Measurements from ENCODE around the gene CDK8.

CDK8 gene

GRCh38 chr13:26382835-26383234 is 128.9 kb downstream of the CDK8 start:
- DNase-seq (ENCODE audit: low read depth) = no peak

- DNase-seq (ENCODE audit: low read depth) = no peak
Measured at GRCh38 chr13:26384587-26384986, 130.7 kb downstream of the CDK8 start.

- no peak for DNase-seq (ENCODE audit: low read depth)
Measured at GRCh38 chr13:26386026-26386425, 132.1 kb downstream of the CDK8 start.

- no peak for DNase-seq (ENCODE audit: low read depth)
Measured at GRCh38 chr13:26390203-26390602, 136.3 kb downstream of the CDK8 start.

GRCh38 chr13:26400545-26400944 is 146.6 kb downstream of the CDK8 start:
- DNase-seq (ENCODE audit: low read depth) = no peak

GRCh38 chr13:26401069-26401468 is 147.1 kb downstream of the CDK8 start:
- DNase-seq (ENCODE audit: low read depth) = no peak

- no peak for DNase-seq (ENCODE audit: low read depth)
Measured at GRCh38 chr13:26401578-26402021, 147.7 kb downstream of the CDK8 start.

- no peak for DNase-seq (ENCODE audit: low read depth)
Measured at GRCh38 chr13:26406791-26407190, 152.9 kb downstream of the CDK8 start.

- DNase-seq (ENCODE audit: low read depth) = no peak
Measured at GRCh38 chr13:26411206-26411605, 157.3 kb downstream of the CDK8 start.

- DNase-seq (ENCODE audit: low read depth) = no peak
Measured at GRCh38 chr13:26412263-26412662, 158.3 kb downstream of the CDK8 start.

- no peak for DNase-seq (ENCODE audit: low read depth)
Measured at GRCh38 chr13:26412936-26413716, 159.2 kb downstream of the CDK8 start.

- no peak for DNase-seq (ENCODE audit: low read depth)
Measured at GRCh38 chr13:26420282-26420960, 166.5 kb downstream of the CDK8 start.

GRCh38 chr13:26422036-26422435 is 168.1 kb downstream of the CDK8 start:
- no peak for DNase-seq (ENCODE audit: low read depth)

GRCh38 chr13:26423629-26424028 is 169.7 kb downstream of the CDK8 start:
- DNase-seq (ENCODE audit: low read depth) = no peak

- no peak for DNase-seq (ENCODE audit: low read depth)
Measured at GRCh38 chr13:26424181-26424580, 170.3 kb downstream of the CDK8 start.

- no peak for DNase-seq (ENCODE audit: low read depth)
Measured at GRCh38 chr13:26425443-26426358, 171.8 kb downstream of the CDK8 start.

GRCh38 chr13:26433776-26434175 is 179.8 kb downstream of the CDK8 start:
- DNase-seq (ENCODE audit: low read depth) = no peak

GRCh38 chr13:26435171-26435570 is 181.2 kb downstream of the CDK8 start:
- no peak for DNase-seq (ENCODE audit: low read depth)

- no peak for DNase-seq (ENCODE audit: low read depth)
Measured at GRCh38 chr13:26435646-26436045, 181.7 kb downstream of the CDK8 start.

GRCh38 chr13:26436914-26437313 is 183.0 kb downstream of the CDK8 start:
- DNase-seq (ENCODE audit: low read depth) = no peak

- no peak for DNase-seq (ENCODE audit: low read depth)
Measured at GRCh38 chr13:26440111-26440510, 186.2 kb downstream of the CDK8 start.

- no peak for DNase-seq (ENCODE audit: low read depth)
Measured at GRCh38 chr13:26441476-26441875, 187.5 kb downstream of the CDK8 start.

- no peak for DNase-seq (ENCODE audit: low read depth)
Measured at GRCh38 chr13:26442541-26442940, 188.6 kb downstream of the CDK8 start.

All from CMK (cell line).